ENCODE results near the gene KRT84. TPM values are rescaled to one million over a fixed set of nuclear protein-coding genes. Genes with fewer than 3 reads are reported as not detected.

The KRT84 gene
- total RNA-seq, 1 donor from 2014 or later: not detected

DNA sequence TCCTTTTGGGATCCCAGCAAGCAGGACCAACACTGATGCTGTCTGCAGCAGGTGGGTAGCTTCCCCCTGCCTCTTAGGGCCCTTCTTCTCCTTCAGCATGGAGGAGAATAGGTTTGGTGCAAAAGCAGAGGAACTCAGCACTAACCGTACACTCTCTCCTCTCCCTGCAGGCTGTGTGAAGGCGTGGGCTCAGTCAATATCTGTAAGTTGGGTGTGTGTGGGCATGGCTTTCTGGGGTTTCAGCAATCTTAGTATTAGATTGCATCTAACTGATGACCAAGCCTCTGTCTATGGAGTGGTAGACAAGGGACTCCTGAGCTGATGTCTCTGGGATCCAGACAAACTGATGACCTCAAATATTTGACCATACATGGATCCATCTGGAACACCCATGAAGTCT lies 32.5 kb downstream of the KRT84 start:
- H3K27me3 ChIP-seq: no peaks in the 10 kb centered on the region
- TF ChIP-seq, protein P1, sequence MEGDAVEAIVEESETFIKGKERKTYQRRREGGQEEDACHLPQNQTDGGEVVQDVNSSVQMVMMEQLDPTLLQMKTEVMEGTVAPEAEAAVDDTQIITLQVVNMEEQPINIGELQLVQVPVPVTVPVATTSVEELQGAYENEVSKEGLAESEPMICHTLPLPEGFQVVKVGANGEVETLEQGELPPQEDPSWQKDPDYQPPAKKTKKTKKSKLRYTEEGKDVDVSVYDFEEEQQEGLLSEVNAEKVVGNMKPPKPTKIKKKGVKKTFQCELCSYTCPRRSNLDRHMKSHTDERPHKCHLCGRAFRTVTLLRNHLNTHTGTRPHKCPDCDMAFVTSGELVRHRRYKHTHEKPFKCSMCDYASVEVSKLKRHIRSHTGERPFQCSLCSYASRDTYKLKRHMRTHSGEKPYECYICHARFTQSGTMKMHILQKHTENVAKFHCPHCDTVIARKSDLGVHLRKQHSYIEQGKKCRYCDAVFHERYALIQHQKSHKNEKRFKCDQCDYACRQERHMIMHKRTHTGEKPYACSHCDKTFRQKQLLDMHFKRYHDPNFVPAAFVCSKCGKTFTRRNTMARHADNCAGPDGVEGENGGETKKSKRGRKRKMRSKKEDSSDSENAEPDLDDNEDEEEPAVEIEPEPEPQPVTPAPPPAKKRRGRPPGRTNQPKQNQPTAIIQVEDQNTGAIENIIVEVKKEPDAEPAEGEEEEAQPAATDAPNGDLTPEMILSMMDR (IDR thresholded peaks at IDR 0.05): no peak
- TF ChIP-seq EZH2 (IDR thresholded peaks at IDR 0.05) (no peak), EZH2phosphoT487 (IDR thresholded peaks at IDR 0.05) (no peak)
- no peak overlapping the region for H3K27ac Mint-ChIP-seq
- H3K9me3 Mint-ChIP-seq: no peaks in the 10 kb centered on the region
- H3K27me3 Mint-ChIP-seq (ENCODE audit: insufficient read depth, low read depth): peaks cover 8% of the 10 kb centered on the region
- H3K4me2 ChIP-seq: no peak overlapping the region
- no peaks in the 10 kb centered on the region for H4K20me1 ChIP-seq (ENCODE audit: low read depth)
- H3K4me1 Mint-ChIP-seq: peaks cover 10% of the 10 kb centered on the region
- no peaks in the 10 kb centered on the region for H3K36me3 Mint-ChIP-seq
- no peak overlapping the region for H3K27ac ChIP-seq
- no peaks in the 10 kb centered on the region for H3F3A ChIP-seq (ENCODE audit: low read depth)
- no peak for DNase-seq (ENCODE audit: low spot score)
- H3K79me2 ChIP-seq (ENCODE audit: low read depth): no peaks in the 10 kb centered on the region
- no peaks in the 10 kb centered on the region for H3K9me3 ChIP-seq (ENCODE audit: low read depth)
- no peaks in the 10 kb centered on the region for H3K36me3 ChIP-seq
- H3K4me3 ChIP-seq: no peak overlapping the region
- H2AFZ ChIP-seq (replicated peaks): no peak overlapping the region
- no peaks in the 10 kb centered on the region for H3K4me1 ChIP-seq
- no peak overlapping the region for H3K4me3 Mint-ChIP-seq
- no peak overlapping the region for H3K9ac ChIP-seq

DNA sequence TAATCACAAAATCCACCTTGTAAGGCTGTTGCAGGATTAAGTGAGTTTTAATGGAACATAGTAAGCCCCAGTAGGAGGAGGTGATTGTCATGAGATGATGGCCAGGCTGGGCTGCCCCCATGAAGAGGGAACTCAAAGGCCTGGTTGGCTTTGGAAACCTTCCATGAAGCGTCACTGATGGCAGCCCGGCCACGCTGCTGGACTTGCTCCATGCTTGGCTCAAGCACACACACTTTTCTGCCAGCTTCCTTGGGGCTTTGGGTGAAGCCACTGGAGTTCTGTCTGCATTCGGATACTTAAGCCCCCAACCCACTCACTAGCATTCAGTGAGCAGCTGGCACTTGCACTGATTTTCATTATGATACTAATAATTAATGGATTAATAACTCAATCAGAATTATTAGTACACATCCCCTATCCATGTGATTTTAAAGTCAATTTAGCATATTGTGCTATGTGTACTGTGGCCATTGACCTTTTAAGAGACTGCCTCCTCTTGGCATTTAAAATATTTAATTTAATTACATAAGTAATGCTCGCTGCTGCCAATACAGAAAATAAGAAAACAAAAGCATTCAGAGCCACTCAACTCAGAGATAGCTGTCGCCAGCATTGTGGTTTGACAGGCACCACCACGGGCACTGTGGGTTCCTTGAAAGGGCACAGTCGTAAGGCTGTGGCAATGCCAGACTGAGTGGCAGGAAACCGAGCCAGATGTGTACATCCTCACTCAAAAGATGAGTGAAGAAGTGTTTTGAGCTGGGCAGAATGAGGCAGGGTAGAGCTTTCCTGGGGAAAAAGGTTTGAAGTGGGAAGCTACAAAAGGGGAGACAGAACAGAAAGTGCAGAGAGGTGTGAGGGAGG lies 34.0 kb downstream of the KRT84 start:
- no peak overlapping the region for H2AFZ ChIP-seq (replicated peaks)
- H3K4me2 ChIP-seq: no peak overlapping the region
- no peaks in the 10 kb centered on the region for H3K27me3 ChIP-seq
- Mint-ChIP-seq H3K4me3 (no peak overlapping the region), H3K27ac (no peak overlapping the region), H3K9me3 (no peaks in the 10 kb centered on the region), H3K27me3 (ENCODE audit: insufficient read depth, low read depth) (peaks cover 8% of the 10 kb centered on the region), H3K4me1 (peaks cover 5% of the 10 kb centered on the region), H3K36me3 (no peaks in the 10 kb centered on the region)
- no peaks in the 10 kb centered on the region for H4K20me1 ChIP-seq (ENCODE audit: low read depth)
- no peaks in the 10 kb centered on the region for H3K79me2 ChIP-seq (ENCODE audit: low read depth)
- TF ChIP-seq, protein P1 (IDR thresholded peaks at IDR 0.05): no peak
- no peak for TF ChIP-seq EZH2phosphoT487 (IDR thresholded peaks at IDR 0.05)
- TF ChIP-seq EZH2 (IDR thresholded peaks at IDR 0.05): no peak
- H3K9me3 ChIP-seq (ENCODE audit: low read depth): no peaks in the 10 kb centered on the region
- no peak for DNase-seq (ENCODE audit: low spot score)
- H3K4me3 ChIP-seq: no peak overlapping the region
- H3K27ac ChIP-seq: no peak overlapping the region
- H3K36me3 ChIP-seq: no peaks in the 10 kb centered on the region
- H3F3A ChIP-seq (ENCODE audit: low read depth): no peaks in the 10 kb centered on the region
- H3K4me1 ChIP-seq: no peaks in the 10 kb centered on the region
- H3K9ac ChIP-seq: no peak overlapping the region

DNA sequence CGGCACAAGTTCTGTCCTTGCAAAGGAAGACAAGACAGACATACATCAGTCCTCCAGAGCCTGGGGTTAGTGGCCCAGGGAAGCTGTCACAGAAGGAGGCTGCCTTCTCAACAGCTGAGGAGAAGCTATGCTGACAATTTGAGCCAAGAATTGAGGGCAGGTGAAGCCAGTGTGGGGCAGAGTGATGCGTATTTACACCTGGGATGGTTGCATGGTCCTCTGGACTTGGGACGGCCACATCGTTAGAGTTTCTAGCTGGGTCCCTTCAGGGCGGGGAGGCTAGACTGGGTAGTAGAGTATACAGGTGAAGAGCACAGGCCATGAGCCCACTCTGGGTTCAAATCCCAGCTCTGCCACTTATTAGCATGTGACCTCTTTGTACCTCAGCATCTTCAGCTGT lies 34.7 kb downstream of the KRT84 start:
- Histone ChIP-seq H3K27ac (no peak overlapping the region), H3K27me3 (no peaks in the 10 kb centered on the region), H3F3A (ENCODE audit: low read depth) (no peaks in the 10 kb centered on the region), H3K79me2 (ENCODE audit: low read depth) (no peaks in the 10 kb centered on the region), H3K9me3 (ENCODE audit: low read depth) (no peaks in the 10 kb centered on the region), H3K4me3 (no peak overlapping the region), H3K9ac (no peak overlapping the region), H3K4me1 (no peaks in the 10 kb centered on the region), H2AFZ (replicated peaks) (no peak overlapping the region), H3K36me3 (no peaks in the 10 kb centered on the region), H3K4me2 (no peak overlapping the region), H4K20me1 (ENCODE audit: low read depth) (no peaks in the 10 kb centered on the region)
- H3K9me3 Mint-ChIP-seq: no peaks in the 10 kb centered on the region
- H3K27me3 Mint-ChIP-seq (ENCODE audit: insufficient read depth, low read depth): peaks cover 6% of the 10 kb centered on the region
- no peak overlapping the region for H3K4me3 Mint-ChIP-seq
- no peaks in the 10 kb centered on the region for H3K36me3 Mint-ChIP-seq
- no peak overlapping the region for H3K27ac Mint-ChIP-seq
- DNase-seq (ENCODE audit: low spot score): no peak
- H3K4me1 Mint-ChIP-seq: peaks cover 5% of the 10 kb centered on the region
- TF ChIP-seq, protein P1 (IDR thresholded peaks at IDR 0.05): no peak
- TF ChIP-seq EZH2phosphoT487 (IDR thresholded peaks at IDR 0.05) (no peak), EZH2 (IDR thresholded peaks at IDR 0.05) (no peak)

Data from neural progenitor cell (in vitro differentiated cells).